ENCODE results near the gene MUC22. TPM values are rescaled to one million over a fixed set of nuclear protein-coding genes. Genes with fewer than 3 reads are reported as not detected.

Gene MUC22
- total and polyA plus RNA-seq, 2 donors (not counting 1 experiment from before 2014, with no cell fraction given): not detected

GRCh38 chr6:30985490-30985889 lies 24.8 kb upstream of the MUC22 start:
- H3K4me3 ChIP-seq (replicated peaks in 1 of 4; ENCODE audit: control extremely low read depth in 1 of 4, insufficient read depth in 1 of 4, low read depth in 3 of 4, low read length in 4 of 4): no peak overlapping the region
- no peak for TF ChIP-seq CTCF (conservative IDR thresholded peaks at IDR 0.05 in 1 of 2, IDR thresholded peaks at IDR 0.05 in 1 of 2; ENCODE audit: low read depth in 1 of 2, low read length in 2 of 2)
- no peak for TF ChIP-seq EZH2 (IDR thresholded peaks at IDR 0.05; ENCODE audit: low read length, missing control alignments)
- no peak overlapping the region for H3K4me2 ChIP-seq (ENCODE audit: extremely low read depth, insufficient read depth, low read length)
- peak in 1 of 2 donors; percentile 17 for DNase-seq (ENCODE audit: low read depth in 2 of 2)
- H3K4me1 ChIP-seq (ENCODE audit: control insufficient read depth, extremely low read depth, insufficient read depth, low read length): peaks cover 6% of the 10 kb centered on the region
- H3K36me3 ChIP-seq (ENCODE audit: control insufficient read depth, insufficient read depth, low read length): no peaks in the 10 kb centered on the region
- H3K27ac ChIP-seq (ENCODE audit: insufficient read depth, low read length): no peak overlapping the region
- H3K9ac ChIP-seq (ENCODE audit: insufficient read depth, low read length): no peak overlapping the region
- no peaks in the 10 kb centered on the region for H3K79me2 ChIP-seq (ENCODE audit: control insufficient read depth, insufficient read depth, low read length)
- H3K27me3 ChIP-seq (ENCODE audit: control insufficient read depth, insufficient read depth, low read length): no peaks in the 10 kb centered on the region
- no peaks in the 10 kb centered on the region for H4K20me1 ChIP-seq (ENCODE audit: control insufficient read depth, extremely low read depth, insufficient read depth, low read length)
- no peak overlapping the region for H2AFZ ChIP-seq (ENCODE audit: low read length)
- no peaks in the 10 kb centered on the region for H3K9me3 ChIP-seq (ENCODE audit: control insufficient read depth, insufficient read depth, low read depth, low read length)

- no peaks in the 10 kb centered on the region for H3K79me2 ChIP-seq (ENCODE audit: control insufficient read depth, insufficient read depth, low read length)
- H3K4me1 ChIP-seq (ENCODE audit: control insufficient read depth, extremely low read depth, insufficient read depth, low read length): peaks cover under 1% of the 10 kb centered on the region
- no peaks in the 10 kb centered on the region for H4K20me1 ChIP-seq (ENCODE audit: control insufficient read depth, extremely low read depth, insufficient read depth, low read length)
- no peak overlapping the region for H3K9ac ChIP-seq (ENCODE audit: insufficient read depth, low read length)
- H3K27me3 ChIP-seq (ENCODE audit: control insufficient read depth, insufficient read depth, low read length): no peaks in the 10 kb centered on the region
- no peak for TF ChIP-seq CTCF (conservative IDR thresholded peaks at IDR 0.05 in 1 of 2, IDR thresholded peaks at IDR 0.05 in 1 of 2; ENCODE audit: low read depth in 1 of 2, low read length in 2 of 2)
- no peak for TF ChIP-seq EZH2 (IDR thresholded peaks at IDR 0.05; ENCODE audit: low read length, missing control alignments)
- H3K4me3 ChIP-seq (replicated peaks in 1 of 4; ENCODE audit: control extremely low read depth in 1 of 4, insufficient read depth in 1 of 4, low read depth in 3 of 4, low read length in 4 of 4): no peak overlapping the region
- no peaks in the 10 kb centered on the region for H3K36me3 ChIP-seq (ENCODE audit: control insufficient read depth, insufficient read depth, low read length)
- no peaks in the 10 kb centered on the region for H3K9me3 ChIP-seq (ENCODE audit: control insufficient read depth, insufficient read depth, low read depth, low read length)
- no peak for DNase-seq (ENCODE audit: low read depth in 2 of 2)
- no peak overlapping the region for H3K27ac ChIP-seq (ENCODE audit: insufficient read depth, low read length)
- no peak overlapping the region for H3K4me2 ChIP-seq (ENCODE audit: extremely low read depth, insufficient read depth, low read length)
- H2AFZ ChIP-seq (ENCODE audit: low read length): no peak overlapping the region
Measured at GRCh38 chr6:30987304-30987703, 23.0 kb upstream of the MUC22 start.

- H2AFZ ChIP-seq (ENCODE audit: low read length): no peak overlapping the region
- no peaks in the 10 kb centered on the region for H3K36me3 ChIP-seq (ENCODE audit: control insufficient read depth, insufficient read depth, low read length)
- no peaks in the 10 kb centered on the region for H3K79me2 ChIP-seq (ENCODE audit: control insufficient read depth, insufficient read depth, low read length)
- no peaks in the 10 kb centered on the region for H3K4me1 ChIP-seq (ENCODE audit: control insufficient read depth, extremely low read depth, insufficient read depth, low read length)
- no peak overlapping the region for H3K9ac ChIP-seq (ENCODE audit: insufficient read depth, low read length)
- no peak for DNase-seq (ENCODE audit: low read depth in 2 of 2)
- H3K27ac ChIP-seq (ENCODE audit: insufficient read depth, low read length): no peak overlapping the region
- TF ChIP-seq CTCF (conservative IDR thresholded peaks at IDR 0.05 in 1 of 2, IDR thresholded peaks at IDR 0.05 in 1 of 2; ENCODE audit: low read depth in 1 of 2, low read length in 2 of 2) (no peak), EZH2 (IDR thresholded peaks at IDR 0.05; ENCODE audit: low read length, missing control alignments) (no peak)
- H4K20me1 ChIP-seq (ENCODE audit: control insufficient read depth, extremely low read depth, insufficient read depth, low read length): no peaks in the 10 kb centered on the region
- no peaks in the 10 kb centered on the region for H3K27me3 ChIP-seq (ENCODE audit: control insufficient read depth, insufficient read depth, low read length)
- H3K4me3 ChIP-seq (replicated peaks in 1 of 4; ENCODE audit: control extremely low read depth in 1 of 4, insufficient read depth in 1 of 4, low read depth in 3 of 4, low read length in 4 of 4): no peak overlapping the region
- H3K4me2 ChIP-seq (ENCODE audit: extremely low read depth, insufficient read depth, low read length): no peak overlapping the region
- H3K9me3 ChIP-seq (ENCODE audit: control insufficient read depth, insufficient read depth, low read depth, low read length): no peaks in the 10 kb centered on the region
Measured at GRCh38 chr6:30988209-30988825, 22.0 kb upstream of the MUC22 start.

All from fibroblast of lung (primary cell).